ENCODE data around the gene ANKS1B.
"Not testable (repeated sequence)": the region's sequence is repeated elsewhere in the genome, so short reads cannot be mapped to it uniquely, and the experiment has no call there.

The ANKS1B gene

DNA sequence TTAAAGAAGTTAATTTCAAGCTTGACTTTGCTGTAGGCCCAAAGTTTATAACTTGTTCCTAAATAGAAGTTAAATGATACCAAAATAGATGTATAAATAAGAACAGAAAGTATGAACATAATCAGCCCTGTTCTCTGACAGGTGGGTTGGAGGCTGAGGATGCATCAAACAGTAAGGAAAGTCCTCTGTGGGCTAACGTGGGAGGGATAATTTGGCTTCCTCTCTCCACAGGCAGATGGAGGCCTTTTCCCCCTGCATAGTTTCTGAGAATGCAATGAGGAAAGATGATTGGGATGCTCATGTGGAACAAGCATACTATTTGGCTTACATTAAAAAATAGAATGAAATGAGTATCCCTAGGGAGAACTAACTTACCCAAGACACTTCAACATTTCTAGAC, 280.7 kb downstream of the ANKS1B start:
- DNase-seq (ENCODE audit: low spot score), result no peak

DNA sequence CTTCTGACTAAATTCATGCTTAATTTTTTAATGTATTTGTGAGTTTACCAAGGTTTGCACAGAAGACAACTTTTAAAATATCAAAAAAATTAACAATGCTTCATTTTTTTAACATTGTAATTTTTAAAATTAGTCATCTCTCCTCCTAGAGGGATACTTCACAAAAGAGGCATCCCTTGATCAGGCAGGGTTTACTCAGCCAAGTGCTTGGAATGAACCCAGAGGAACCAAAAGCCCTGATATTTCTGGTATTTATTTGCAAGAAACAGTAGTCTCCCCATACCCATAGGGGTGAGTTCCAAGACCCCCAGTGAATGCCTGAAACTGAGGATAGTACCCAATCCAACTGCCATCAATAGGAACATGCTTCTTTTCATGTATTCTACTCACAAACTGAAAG, 284.7 kb downstream of the ANKS1B start:
- DNase-seq (ENCODE audit: low spot score), result no peak

DNA sequence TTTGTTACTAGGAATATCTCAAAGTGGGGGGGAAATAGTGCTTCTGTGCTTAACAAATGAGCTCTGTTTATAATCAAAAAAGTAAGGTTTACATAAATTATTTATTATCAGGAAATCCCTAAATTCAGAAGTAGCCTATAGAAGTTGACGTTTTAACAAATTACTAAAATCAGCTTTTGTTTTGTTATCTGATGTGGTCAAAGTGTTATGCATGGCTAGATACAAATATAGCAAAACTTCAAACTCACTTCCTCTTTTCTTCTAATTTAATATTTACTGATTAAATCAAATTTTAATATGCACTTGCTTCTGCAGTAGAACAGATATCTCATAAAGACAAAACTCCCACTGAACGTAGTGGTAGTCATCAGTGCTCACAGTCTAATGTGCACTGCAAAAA, 289.7 kb downstream of the ANKS1B start:
- DNase-seq (ENCODE audit: low spot score), result peak; percentile 2

DNA sequence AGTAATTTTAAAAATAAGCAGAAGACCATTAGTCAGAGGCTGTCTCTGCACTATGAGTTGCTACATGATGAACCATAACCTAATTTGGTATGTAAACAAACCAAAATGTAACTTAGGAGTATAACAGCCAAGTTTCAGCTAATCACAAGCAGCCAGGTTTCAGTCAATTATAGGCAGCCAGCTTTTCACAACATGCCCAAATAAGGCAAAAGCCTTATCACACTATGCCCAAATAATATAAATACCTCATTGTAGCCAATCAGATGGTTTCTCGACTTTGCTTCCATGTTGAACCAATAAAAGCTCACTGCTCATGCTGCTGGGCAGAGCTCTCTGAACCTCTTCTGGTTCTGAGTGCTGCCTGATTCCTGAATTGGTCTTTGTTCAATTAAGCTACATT, 298.6 kb downstream of the ANKS1B start:
- no peak for DNase-seq (ENCODE audit: low spot score)

DNA sequence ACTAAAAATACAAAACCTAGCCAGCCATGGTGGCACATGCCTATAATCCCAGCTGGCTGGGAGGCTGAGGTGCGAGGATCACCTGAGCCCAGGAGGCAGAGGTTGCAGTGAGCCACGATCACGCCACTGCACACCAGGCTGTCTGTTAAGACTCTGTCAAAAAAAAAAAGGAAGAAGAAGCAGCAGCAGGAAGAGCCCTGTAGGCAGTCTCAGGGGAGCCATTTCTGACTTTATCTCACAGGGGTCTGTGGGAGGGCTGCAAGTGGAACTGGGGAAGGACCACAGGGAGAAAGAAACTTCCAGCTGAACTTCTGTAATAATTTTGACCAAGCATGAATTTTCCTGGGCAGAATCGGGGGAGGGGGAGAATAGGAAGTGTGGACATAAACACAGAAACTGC, 304.5 kb downstream of the ANKS1B start:
- no peak for DNase-seq (ENCODE audit: low spot score)

DNA sequence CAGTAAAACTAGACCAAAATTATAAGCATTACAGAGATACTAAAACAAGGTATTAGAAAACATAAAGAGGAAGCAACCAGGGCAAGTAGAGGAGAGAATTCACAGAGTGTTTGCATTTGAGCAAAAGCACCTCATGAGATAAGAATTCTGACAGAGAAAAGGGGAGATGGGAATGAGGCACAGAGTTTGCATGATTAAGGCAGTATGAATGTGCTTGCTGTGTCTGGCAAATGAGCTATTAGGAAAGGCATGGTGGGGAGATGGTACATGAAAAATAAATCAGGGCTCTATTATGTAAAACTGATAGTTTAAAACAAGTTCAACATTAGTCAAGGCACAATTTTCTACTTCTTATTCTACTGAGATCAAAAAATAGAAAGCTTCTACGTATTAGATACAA, 314.1 kb downstream of the ANKS1B start:
- DNase-seq (ENCODE audit: low spot score), result no peak

DNA sequence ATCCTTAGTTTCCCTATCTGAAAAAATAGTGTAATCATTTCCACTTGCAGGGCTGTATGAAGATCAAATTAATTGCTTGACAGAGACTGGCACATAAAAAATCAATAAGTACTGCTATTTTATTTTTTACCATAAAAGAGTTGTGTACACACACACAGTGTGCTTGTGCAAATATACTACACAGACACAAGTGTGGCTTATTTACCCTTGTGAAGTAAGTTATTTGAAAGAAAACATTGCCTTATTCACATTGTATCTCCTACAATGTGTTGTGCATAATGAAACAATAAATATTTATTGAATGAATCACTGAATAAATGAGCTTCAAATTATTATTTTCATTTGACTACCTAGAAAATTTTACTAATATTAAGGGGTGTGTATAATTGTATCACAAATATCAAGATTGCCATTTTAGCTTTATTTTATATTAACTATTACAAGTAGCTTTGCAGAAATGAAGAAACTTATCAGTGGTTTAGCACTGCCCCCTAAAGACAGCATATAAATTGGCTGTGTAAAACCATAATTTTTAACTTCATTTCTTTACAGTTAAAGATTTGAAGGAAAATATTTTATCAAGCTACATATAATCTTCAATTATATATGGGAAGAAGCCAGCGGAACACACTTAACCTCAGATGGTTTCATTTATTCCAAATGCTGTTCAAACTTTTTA, 325.9 kb downstream of the ANKS1B start:
- DNase-seq (ENCODE audit: low spot score), result no peak

DNA sequence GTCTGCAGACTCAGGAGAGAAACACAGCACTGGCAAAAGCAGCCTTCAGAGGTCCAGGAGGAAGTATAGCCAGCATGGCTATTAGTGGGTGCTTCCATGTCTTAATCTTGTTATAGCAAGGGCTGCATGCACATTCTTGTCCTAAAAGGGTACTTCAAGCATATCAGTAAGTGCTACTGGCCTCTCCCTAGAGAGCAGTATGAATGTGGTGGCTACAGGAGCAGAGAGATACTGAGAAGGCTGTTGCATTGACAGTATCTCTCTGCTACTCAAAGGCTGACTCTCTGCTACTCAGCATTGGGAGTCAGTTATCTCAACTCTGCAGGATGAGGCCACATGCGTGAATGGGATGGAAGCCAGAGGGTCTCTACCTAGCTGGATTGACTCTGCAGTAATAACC, 335.2 kb downstream of the ANKS1B start:
- no peak for DNase-seq (ENCODE audit: low spot score)

DNA sequence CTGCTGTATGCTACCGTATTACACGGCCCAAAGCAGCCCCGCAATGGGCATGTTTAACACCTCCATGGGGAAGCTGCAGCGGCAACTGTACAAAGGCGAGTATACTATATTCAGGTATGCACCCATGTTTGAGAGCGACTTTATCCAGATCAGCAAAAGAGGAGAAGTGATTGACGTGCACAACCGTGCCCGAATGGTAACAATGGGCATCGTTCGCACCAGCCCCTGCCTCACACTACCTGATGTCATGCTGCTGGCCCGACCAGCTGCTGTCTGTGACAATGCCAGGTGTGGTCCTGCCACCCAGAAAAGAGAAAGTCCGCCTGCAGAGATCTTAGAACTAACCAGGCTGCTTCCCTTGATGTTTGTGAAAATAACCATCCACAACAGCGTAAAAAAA, 336.6 kb downstream of the ANKS1B start:
- no peak for DNase-seq (ENCODE audit: low spot score)

DNA sequence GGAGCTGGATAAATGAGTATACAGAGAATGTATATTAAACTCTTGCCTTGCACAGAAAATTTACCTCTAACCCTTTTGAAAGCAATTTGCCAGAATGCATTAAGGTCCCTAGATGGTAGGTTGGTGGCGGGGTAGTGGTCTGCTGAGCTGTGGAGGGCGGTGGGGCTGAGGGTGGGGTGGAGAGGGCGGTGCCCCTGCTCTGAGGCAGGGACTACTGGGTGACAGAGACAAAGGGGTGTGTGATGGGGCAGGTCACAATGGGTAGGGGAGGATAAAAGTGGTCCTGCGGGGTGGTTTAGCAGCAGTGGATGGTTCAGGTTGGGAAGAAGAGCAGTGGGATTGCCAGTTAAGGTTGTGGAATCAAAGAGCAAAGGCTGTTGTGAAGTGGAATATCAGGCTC, 337.3 kb downstream of the ANKS1B start, which contains the start of gene GARIN6:
TSS of gene GARIN6 (plus strand) at position 301 of the 400 bp plus-strand sequence. CDS start 422 bp downstream, outside the sequence.
- DNase-seq (ENCODE audit: low spot score), result no peak

DNA sequence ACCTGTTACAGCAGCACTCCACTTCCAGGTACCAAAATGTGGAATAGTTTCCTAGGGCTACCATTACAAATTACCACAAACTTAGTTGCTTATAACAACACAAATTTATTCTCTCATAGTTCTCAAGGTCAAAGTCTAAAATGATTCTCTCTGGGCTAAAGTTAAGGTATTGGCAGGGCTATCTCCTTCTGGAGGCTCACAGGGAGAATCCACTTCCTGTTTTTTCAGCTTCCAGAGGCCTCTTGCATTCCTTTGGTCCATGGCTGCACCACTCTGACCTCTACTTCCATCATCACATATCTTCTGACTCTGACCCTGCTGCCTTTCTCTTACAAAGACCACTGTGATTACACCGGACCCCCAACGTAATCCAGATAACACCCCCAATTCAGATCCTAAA, 340.1 kb downstream of the ANKS1B start:
- DNase-seq (ENCODE audit: low spot score), result no peak

DNA sequence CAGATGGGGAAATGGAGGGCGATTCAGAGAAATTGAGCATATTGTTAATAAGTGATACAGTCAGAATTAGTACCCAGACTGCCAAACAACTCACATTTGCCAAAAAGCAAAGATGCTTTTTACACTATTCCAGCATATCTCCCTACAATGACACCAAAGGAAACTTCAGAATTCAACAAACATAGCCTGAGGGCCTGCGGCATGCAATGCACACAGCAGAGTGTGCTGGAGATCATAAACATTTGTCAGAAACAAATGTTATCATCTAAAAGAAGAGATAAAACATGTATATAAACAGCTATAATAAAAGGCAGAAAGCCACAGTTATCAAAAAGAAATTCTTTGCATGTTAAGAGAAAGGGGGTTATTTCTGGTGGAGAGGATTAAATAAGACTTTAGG, 357.3 kb downstream of the ANKS1B start:
- no peak for DNase-seq (ENCODE audit: low spot score)

DNA sequence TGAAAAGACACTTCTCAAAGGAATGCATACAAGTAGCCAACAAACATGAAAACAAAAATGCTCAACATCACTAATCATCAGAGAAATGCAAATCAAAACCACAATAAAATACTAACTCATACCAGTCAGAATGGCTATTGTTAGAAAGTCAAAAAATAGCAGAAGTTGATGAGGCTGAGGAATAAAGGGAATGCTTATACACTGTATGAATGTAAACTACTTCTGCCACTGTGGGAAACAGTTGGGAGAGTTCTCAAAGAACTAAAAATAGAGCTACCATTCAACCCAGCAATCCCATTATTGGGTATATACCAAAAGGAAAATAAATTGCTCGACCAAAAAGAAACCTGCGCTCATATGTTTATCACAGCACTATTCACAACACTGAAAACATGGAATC, 360.1 kb downstream of the ANKS1B start:
- DNase-seq (ENCODE audit: low spot score), result not testable (repeated sequence)

DNA sequence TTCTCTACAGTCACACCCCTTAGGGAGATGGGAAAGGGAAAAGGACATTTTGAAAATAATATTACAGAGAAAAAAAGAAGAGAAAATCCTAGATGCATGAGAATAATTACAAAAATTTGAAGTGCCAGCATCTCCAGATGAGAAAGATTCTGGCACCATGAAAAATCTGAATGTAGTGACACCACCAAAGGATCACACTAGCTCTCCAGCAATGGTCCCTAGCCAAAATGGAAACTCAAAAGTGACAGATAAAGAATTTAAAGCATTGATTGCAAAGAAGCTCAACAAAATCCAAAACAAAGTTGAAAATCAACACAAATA, 364.6 kb downstream of the ANKS1B start:
- no peak for DNase-seq (ENCODE audit: low spot score)

DNA sequence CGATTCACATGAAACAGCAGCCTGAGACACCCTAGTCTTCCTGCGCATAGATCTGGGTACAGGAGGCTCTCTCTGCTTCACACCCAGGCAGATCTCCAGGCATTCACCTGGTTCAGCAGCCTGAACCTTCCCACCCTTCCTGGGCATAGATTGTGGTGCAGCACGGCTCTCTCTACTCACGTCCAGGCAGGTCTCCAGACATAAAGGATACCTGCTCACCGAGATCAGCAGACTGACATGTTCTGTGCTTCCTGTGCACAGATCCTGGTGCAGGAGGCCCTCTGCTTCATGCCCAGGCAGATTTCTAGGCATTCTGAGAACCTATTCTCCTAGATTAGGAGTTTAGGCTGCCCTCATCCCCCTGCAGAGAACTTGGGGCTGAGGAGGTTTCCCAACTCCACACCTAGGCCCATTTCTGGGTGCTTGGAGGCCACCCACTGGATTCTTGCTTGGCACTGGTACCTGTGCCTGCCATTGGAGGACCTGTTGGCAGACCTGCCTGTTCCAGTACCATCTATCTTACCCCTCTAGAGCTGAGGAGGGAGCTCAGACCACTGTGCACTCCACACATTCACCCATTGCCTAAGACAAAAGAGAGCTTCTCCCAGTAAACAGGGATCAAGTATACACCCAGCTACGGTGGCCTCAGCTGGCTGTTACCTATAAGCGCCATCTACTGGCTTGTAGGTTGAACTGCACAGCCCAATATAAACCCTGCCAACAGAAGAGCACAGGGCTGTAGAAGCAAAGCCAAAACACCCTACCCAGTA, 365.2 kb downstream of the ANKS1B start:
- DNase-seq (ENCODE audit: low spot score), result peak; percentile 10

DNA sequence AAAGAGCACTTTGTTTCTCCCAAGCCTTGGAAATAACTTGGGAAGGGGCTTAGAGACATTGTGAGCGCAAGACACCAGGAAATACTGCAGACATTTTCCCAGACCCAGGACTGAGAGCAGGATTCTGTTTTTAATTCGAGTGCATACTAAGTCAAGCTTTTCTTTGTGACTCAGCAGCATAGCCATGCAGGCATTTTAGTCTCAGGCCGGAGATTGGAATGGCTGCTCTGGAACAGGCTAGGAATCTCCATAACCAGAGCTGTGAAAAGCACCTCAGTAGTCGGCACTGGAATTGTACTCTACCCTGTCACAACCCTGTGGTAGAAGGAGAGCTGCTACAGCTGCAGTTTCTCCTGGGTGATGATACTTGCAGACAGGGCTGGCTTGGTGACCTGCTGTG, 366.1 kb downstream of the ANKS1B start:
- DNase-seq (ENCODE audit: low spot score), result no peak

DNA sequence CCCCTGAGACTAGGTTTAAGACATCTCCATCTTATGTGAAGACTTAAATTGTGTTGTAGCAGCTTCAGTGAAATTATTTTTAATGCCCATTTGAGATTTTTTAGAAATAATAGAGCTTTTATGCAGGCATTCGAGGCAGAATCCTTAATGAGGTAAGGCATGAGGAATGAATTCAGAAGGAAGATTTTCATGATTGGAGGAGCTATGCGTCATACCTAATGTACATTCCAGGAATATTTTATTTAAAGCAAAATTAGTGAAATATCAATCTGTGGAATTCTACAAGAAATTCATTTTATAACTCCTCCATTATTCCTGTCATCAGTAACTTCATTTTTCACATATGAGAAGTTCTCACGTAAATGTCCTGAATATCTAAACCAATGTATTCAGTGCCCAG, 373.1 kb downstream of the ANKS1B start:
- DNase-seq (ENCODE audit: low spot score), result no peak

DNA sequence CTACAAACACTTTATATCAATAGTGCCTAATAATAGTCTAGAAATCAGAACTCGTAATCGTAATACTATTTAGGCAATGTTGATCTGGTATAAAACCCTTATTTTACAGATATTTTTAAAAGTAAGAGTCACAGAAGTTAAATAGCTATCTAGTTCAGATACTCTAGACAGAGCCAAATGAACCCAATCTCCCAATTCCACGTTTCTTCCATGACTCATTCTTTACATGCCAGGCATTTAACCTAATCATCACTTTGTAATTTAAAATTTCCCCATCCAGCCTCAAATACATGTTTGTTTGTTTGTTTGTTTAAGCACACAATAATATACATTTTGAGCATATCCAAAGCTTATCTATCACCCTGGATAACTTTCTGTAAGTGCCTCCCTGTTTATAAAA, 373.6 kb downstream of the ANKS1B start:
- no peak for DNase-seq (ENCODE audit: low spot score)

DNA sequence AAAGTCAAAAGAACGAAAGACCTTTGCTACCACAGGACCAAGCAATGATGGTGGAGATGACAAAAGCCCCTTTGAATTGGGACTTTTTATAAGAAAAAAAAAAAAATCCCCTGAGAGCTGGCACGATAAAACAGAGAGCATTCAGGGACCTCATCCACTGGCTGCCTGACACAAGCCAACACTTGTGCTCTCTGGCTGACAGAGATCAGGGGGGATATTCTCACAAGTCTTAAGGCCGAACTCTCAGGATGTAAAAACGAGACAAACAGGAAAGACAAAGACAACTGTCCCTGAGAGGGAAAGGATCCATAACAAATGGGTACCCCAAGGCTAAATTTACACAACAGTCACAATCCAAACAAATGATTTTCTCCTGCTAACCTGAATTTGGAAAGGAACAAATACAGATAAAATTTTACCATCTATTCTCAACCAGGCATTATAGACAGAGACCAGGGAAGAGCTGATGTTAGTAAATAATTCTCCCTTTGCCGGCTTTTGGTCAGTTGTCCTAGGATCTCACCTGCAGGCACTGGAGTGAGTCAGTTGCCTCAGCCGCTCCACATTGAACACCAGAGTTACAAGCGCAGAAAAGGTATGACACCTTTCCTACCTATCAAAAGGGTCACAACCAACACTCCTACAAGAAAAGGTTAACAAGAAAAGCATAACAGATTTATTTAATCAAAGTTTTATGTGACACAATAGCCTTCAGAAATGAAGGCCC, 375.1 kb downstream of the ANKS1B start:
- no peak for DNase-seq (ENCODE audit: low spot score)

DNA sequence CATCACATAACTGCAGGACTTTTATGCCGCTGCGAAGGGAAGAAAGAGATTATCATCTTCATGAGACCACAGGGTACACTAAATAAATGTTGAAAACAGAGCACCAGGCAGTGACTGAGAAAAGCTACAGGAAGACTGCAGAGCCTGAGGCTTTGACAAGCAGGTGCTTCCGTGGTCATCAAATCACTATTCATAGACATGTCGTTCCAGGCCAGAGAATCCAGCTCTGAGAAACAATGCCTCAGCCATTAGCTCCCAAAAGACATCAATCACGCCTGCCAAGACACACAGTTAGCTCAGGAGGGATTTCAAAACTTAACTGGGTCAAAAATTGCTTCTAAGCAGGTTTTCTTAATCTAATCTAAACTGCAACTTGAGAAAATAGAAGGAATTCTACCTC, 384.3 kb downstream of the ANKS1B start:
- peak; percentile 13 for DNase-seq (ENCODE audit: low spot score)

DNA sequence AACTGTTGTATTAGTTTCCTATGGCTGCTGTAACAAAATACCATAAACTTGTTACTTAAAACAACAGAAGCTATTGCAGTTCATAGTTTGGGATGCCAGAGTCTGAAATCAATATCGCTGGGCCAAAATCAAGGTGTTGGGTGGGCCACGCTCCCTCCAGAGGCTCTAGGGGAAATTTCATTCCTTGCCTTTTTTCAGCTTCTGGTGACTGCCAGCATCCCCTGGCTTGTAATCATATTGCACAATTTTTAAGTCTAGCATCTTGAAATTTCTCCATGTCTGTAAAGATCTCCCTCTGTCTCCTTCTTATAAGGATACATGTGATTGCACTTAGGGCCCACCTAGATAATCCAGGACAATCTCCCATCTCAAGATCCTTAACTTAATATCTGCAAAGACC, 386.0 kb downstream of the ANKS1B start:
- DNase-seq (ENCODE audit: low spot score), result no peak

DNA sequence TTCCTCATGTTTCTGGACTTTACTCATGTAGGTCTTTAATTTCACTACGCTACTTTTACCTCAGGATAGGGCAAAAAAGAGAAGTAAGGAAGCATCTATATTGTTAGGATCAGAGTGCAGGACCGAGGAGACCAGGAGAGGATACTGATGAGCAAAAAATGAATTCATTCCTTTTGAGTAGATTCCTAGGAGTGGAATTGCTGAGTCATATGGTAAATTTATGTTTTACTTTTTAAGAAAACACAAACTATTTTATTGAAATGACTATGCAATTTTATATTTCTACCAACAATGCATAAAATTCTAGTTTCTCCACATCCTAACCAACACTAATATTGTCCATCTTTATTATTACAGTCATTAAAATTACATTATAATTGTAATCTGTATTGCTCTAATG, 388.0 kb downstream of the ANKS1B start:
- no peak for DNase-seq (ENCODE audit: low spot score)

DNA sequence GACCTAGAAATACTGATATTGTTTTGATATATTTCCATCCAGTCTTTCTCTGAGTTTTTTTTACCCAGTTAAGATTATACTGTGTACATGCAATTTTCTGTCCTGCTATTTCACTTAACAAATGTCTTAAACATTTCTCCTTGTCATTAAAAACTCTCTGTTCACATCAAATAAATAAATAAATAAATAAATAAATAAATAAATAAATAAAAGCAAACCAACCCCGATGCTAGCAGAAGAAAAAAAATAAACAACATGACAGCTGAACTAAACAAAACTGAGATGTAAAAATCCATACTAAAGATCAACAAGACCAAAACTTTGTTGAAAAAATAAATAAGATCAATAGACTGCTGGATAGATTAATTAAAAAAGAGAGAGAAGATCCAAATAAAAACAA, 407.6 kb downstream of the ANKS1B start:
- DNase-seq (ENCODE audit: low spot score), result not testable (repeated sequence)

Measured in germinal center (tissue), 1 donor.